Measurements from ENCODE around the gene OOSP1. TPM values are rescaled to one million over a fixed set of nuclear protein-coding genes. Genes with fewer than 3 reads are reported as not detected.

Gene OOSP1
- total and polyA plus RNA-seq, 10 of the 15 experiments (the other 5 are each of a cell fraction or from before 2014, with no cell fraction given) = not detected

DNA sequence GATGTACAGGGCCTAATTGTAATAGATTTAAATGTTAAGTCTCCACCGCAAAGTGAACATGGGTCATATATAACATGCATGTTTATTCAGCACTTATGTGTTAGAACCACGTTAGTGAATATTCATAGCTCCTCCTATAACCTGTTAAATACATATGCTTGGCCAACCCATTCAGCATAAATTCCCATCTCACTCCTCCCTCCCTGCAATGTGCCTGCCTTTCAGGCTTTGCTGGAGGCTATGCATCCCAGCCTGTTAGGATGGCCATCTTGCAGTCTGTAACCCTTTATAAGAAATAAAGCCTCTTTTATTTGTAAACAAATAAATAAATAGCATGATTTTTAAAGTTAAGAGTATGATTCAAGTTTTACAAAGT, 23.9 kb downstream of the OOSP1 start:
- ChIA-PET POLR2A (no interaction called here), RAD21 (ENCODE audit: unreplicated experiment) (no interaction called here), SMC1A (ENCODE audit: uncharacterized antibody, unreplicated experiment) (no interaction called here), CTCF (interaction anchor here (1.1 kb wide), 1 partner anchor 289 kb away, joined by 4 read pairs; no protein-coding TSS in a partner anchor)
- H3K27ac ChIP-seq (ENCODE audit: control insufficient read depth, insufficient read depth) = no peak overlapping the region
- TF ChIP-seq, protein P1, sequence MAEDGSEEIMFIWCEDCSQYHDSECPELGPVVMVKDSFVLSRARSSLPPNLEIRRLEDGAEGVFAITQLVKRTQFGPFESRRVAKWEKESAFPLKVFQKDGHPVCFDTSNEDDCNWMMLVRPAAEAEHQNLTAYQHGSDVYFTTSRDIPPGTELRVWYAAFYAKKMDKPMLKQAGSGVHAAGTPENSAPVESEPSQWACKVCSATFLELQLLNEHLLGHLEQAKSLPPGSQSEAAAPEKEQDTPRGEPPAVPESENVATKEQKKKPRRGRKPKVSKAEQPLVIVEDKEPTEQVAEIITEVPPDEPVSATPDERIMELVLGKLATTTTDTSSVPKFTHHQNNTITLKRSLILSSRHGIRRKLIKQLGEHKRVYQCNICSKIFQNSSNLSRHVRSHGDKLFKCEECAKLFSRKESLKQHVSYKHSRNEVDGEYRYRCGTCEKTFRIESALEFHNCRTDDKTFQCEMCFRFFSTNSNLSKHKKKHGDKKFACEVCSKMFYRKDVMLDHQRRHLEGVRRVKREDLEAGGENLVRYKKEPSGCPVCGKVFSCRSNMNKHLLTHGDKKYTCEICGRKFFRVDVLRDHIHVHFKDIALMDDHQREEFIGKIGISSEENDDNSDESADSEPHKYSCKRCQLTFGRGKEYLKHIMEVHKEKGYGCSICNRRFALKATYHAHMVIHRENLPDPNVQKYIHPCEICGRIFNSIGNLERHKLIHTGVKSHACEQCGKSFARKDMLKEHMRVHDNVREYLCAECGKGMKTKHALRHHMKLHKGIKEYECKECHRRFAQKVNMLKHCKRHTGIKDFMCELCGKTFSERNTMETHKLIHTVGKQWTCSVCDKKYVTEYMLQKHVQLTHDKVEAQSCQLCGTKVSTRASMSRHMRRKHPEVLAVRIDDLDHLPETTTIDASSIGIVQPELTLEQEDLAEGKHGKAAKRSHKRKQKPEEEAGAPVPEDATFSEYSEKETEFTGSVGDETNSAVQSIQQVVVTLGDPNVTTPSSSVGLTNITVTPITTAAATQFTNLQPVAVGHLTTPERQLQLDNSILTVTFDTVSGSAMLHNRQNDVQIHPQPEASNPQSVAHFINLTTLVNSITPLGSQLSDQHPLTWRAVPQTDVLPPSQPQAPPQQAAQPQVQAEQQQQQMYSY (CRISPR knock-in tag; IDR thresholded peaks at IDR 0.05) = no peak
- TF ChIP-seq SMAD5 (IDR thresholded peaks at IDR 0.05; ENCODE audit: low read depth) (no peak), SPI1 (IDR thresholded peaks at IDR 0.05; ENCODE audit: borderline replicate concordance, insufficient read depth, low read depth, low read length) (no peak), BCL11A (IDR thresholded peaks at IDR 0.05; ENCODE audit: low read depth, low read length) (no peak), NFYB (IDR thresholded peaks at IDR 0.05; ENCODE audit: insufficient read depth, low read depth, low read length) (no peak), ATF3 (IDR thresholded peaks at IDR 0.05; ENCODE audit: borderline replicate concordance, extremely low read depth, low read depth, low read length) (no peak), SMARCA5 (IDR thresholded peaks at IDR 0.05) (no peak), ZNF217 (IDR thresholded peaks at IDR 0.05) (no peak), TCF7 (IDR thresholded peaks at IDR 0.05; ENCODE audit: borderline replicate concordance) (no peak), LARP7 (IDR thresholded peaks at IDR 0.05) (no peak), TBL1XR1 (IDR thresholded peaks at IDR 0.05; ENCODE audit: low read depth, low read length) (no peak), STAT3 (IDR thresholded peaks at IDR 0.05; ENCODE audit: low read depth, low read length) (no peak), MYC (IDR thresholded peaks at IDR 0.05; ENCODE audit: insufficient read depth, insufficient read length, insufficient replicate concordance, low read length, severe bottlenecking) (no peak), MXI1 (IDR thresholded peaks at IDR 0.05; ENCODE audit: low read depth, low read length) (no peak)
- TF ChIP-seq, protein P2, sequence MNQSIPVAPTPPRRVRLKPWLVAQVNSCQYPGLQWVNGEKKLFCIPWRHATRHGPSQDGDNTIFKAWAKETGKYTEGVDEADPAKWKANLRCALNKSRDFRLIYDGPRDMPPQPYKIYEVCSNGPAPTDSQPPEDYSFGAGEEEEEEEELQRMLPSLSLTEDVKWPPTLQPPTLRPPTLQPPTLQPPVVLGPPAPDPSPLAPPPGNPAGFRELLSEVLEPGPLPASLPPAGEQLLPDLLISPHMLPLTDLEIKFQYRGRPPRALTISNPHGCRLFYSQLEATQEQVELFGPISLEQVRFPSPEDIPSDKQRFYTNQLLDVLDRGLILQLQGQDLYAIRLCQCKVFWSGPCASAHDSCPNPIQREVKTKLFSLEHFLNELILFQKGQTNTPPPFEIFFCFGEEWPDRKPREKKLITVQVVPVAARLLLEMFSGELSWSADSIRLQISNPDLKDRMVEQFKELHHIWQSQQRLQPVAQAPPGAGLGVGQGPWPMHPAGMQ (IDR thresholded peaks at IDR 0.05; ENCODE audit: borderline replicate concordance) = no peak
- ATAC-seq = no peak
- H3K36me3 ChIP-seq (ENCODE audit: control insufficient read depth in 2 of 2, insufficient read depth in 2 of 2, low read length in 1 of 2) = no peaks in the 10 kb centered on the region
- intact Hi-C loops (cut with micrococcal nuclease; ENCODE audit: unreplicated experiment) (no loop called here), in situ Hi-C loops (cut with MboI) (no loop called here)
- no peak overlapping the region for H3K4me3 ChIP-seq
- H4K20me1 ChIP-seq (ENCODE audit: control insufficient read depth, insufficient read depth) = no peaks in the 10 kb centered on the region
- no peaks in the 10 kb centered on the region for H3K4me1 ChIP-seq (ENCODE audit: control insufficient read depth, insufficient read depth, low read length)
- no peak overlapping the region for H2AFZ ChIP-seq (ENCODE audit: control insufficient read depth, low read depth, low read length)
- no peaks in the 10 kb centered on the region for H3K27me3 ChIP-seq (replicated peaks in 1 of 2; ENCODE audit: control insufficient read depth in 2 of 2, insufficient read depth in 2 of 2, low read length in 1 of 2)
- no peak overlapping the region for H3K4me2 ChIP-seq (ENCODE audit: control insufficient read depth, insufficient read depth)
- H3K9ac ChIP-seq (ENCODE audit: control insufficient read depth, insufficient read depth, low read length) = no peak overlapping the region
- no peak for FAIRE-seq
- no peak for DNase-seq (ENCODE audit: low read depth, low spot score)
- no peaks in the 10 kb centered on the region for H3K9me3 ChIP-seq (replicated peaks; ENCODE audit: control insufficient read depth, insufficient read depth, low read length)
- no TSS peak for BruUV-seq (replicated peaks)
- H3K79me2 ChIP-seq (ENCODE audit: control insufficient read depth, insufficient read depth, low read length) = no peaks in the 10 kb centered on the region
- 39% methylated on average over 2 of the region's 2 CpGs for WGBS (ENCODE audit: insufficient coverage, insufficient replicate concordance, low lambda C conversion rate, missing lambda C conversion rate)
